ENCODE measurements around the gene POU2F1. TPM values are rescaled to one million over a fixed set of nuclear protein-coding genes. Genes with fewer than 3 reads are reported as not detected.

The POU2F1 gene
- total RNA-seq, 2 donors from 2014 or later: 6.2 to 13.5 TPM

DNA sequence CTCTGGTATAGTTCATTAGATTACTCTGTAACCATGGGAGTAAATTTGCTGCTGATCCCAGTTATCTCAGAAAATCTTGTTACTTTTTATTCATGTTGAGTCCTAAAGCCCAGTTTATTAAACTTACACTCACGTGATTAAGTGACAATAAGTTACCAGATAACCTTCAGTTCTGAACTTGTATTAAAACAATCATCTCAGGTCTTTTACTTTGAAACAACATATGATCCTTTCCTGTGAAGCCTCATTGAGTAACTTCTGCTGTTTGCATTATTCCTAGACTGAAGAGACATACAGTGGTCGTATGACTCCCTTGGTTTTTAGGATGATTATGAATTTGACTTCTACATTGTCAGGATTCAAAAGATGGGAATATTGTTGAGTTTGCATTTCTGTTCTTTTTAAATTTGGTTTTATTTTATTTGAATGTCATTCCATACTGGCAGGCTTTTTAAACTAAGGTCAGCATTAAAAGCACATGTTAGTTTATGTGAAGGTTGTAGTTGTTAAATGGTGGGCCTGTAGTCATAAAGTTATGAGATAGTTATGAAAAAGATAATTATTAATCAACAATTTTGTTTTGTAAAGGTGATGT lies 179.8 kb downstream of the POU2F1 start:
- WGBS, 2 donors: 57 to 64% methylated on average over 2 of the region's 2 CpGs
- DNase-seq: no peak
- intact Hi-C loops (cut with DNase I): no loop called here

DNA sequence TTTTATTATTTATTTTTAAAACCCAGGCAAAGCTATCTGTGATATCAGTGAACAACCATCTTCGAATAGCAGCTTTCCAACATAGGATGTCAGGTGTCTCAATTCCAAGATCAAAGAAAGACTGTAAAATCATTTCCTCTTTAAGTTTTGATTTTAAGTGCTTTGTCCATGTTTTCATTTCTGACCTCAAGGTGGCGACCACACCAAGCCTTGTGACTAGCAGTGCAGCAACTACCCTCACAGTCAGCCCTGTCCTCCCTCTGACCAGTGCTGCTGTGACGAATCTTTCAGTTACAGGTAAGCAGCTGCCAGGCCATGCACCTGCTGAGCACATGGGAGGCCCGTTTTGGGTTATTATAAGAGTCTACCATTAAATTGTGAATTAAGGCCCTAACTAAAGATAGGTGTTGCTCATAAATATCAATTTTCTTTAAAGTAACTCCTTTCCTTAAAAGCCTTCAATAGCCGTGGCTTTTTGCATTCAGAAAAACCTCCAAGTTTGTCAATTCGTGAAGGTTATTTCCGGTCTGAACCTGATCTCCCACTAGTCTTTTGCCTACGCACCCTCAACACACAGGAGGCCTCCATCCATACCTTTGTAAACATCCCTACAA lies 180.7 kb downstream of the POU2F1 start:
- Histone ChIP-seq H3K4me3 (no peak overlapping the region), H3K27ac (no peak overlapping the region), H3K27me3 (no peaks in the 10 kb centered on the region), H3K4me1 (no peaks in the 10 kb centered on the region), H3K36me3 (replicated peaks in 1 of 2; ENCODE audit: insufficient read depth in 1 of 2, low read depth in 2 of 2) (peaks cover 0 to 6% of the 10 kb centered on the region in 2 donors), H3K9me3 (no peaks in the 10 kb centered on the region)
- ATAC-seq (peak; percentile 79), DNase-seq (peak; percentile 60 to 84 (median 76))
- WGBS, 2 donors: 36 to 38% methylated on average over 8 of the region's 8 CpGs
- no peak for TF ChIP-seq POLR2A (IDR thresholded peaks at IDR 0.05)
- TF ChIP-seq, protein P1, sequence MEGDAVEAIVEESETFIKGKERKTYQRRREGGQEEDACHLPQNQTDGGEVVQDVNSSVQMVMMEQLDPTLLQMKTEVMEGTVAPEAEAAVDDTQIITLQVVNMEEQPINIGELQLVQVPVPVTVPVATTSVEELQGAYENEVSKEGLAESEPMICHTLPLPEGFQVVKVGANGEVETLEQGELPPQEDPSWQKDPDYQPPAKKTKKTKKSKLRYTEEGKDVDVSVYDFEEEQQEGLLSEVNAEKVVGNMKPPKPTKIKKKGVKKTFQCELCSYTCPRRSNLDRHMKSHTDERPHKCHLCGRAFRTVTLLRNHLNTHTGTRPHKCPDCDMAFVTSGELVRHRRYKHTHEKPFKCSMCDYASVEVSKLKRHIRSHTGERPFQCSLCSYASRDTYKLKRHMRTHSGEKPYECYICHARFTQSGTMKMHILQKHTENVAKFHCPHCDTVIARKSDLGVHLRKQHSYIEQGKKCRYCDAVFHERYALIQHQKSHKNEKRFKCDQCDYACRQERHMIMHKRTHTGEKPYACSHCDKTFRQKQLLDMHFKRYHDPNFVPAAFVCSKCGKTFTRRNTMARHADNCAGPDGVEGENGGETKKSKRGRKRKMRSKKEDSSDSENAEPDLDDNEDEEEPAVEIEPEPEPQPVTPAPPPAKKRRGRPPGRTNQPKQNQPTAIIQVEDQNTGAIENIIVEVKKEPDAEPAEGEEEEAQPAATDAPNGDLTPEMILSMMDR (IDR thresholded peaks at IDR 0.05): peak; percentile 46 to 85 (median 67)
- intact Hi-C loops (cut with DNase I): no loop called here

More for the DNA sequence above, 179.8 kb downstream of the POU2F1 start:
- Histone ChIP-seq H3K9me3 (no peaks in the 10 kb centered on the region), H3K4me3 (no peak overlapping the region), H3K36me3 (replicated peaks in 1 of 2; ENCODE audit: insufficient read depth in 1 of 2, low read depth in 2 of 2) (peaks cover 0 to 6% of the 10 kb centered on the region in 2 donors), H3K4me1 (no peaks in the 10 kb centered on the region), H3K27ac (no peak overlapping the region), H3K27me3 (no peaks in the 10 kb centered on the region)
- TF ChIP-seq POLR2A (IDR thresholded peaks at IDR 0.05): no peak
- TF ChIP-seq, protein P1 (IDR thresholded peaks at IDR 0.05): no peak
- ATAC-seq: no peak

DNA sequence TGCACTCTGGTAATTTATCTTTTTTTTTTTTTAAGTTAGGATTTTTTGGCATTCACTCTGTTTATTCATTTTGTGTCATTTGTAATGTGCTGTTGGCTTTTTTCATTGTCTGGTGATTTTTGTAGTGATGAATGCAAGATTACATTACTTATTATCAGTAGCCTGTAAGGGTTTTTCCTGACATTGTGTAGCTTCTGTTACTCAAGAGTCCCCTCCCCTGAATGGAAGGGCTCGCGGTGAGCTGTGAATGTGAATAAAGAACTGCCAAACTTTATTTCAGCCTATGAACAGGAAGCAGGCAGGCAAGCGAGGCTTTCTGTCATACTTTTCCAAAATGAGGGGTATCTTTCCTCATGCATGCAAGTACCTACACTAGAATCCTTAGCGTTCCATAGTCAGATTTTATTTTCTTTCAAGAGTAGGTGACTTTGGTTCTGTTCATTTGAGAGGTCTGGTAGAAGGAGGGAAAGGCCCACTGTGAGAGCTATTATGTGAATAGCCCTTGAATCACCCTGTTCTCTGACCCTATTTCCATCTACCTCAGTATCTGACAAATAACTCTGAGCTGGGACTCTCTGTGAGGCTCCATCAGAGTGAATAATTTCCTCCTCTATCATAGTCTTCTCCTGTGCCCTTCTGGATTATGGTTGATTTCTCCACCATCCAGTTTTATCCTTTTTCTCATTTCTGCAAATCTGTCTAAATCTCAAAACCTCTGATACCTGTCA lies 183.6 kb downstream of the POU2F1 start:
- Histone ChIP-seq H3K4me1 (no peaks in the 10 kb centered on the region), H3K36me3 (replicated peaks in 1 of 2; ENCODE audit: insufficient read depth in 1 of 2, low read depth in 2 of 2) (no peaks in the 10 kb centered on the region), H3K4me3 (no peak overlapping the region), H3K27me3 (no peaks in the 10 kb centered on the region), H3K9me3 (no peaks in the 10 kb centered on the region), H3K27ac (no peak overlapping the region)
- no peak for ATAC-seq
- TF ChIP-seq, protein P1 (IDR thresholded peaks at IDR 0.05): no peak
- no peak for TF ChIP-seq POLR2A (IDR thresholded peaks at IDR 0.05)
- DNase-seq: no peak
- intact Hi-C loops (cut with DNase I): no loop called here
- WGBS, 2 donors: 70 to 76% methylated on average over 4 of the region's 4 CpGs

DNA sequence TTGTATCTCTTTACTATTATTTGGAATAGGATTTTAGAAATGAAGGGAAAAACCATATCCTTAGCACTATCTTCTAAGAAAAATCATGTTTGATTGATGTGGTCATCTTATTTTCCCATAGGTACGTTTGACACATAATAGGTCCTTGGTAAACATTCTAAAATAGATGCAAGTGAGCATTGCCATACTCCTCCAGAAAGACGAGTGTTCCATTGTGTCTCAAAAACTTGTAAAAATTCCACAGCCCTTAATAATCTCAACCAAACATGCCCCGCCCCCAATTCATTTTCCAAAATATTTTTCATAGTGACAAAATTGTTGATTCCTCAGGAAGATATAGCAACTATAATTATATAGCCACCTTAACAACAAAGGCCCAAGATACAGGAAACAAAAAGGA lies 184.2 kb downstream of the POU2F1 start:
- Histone ChIP-seq H3K36me3 (replicated peaks in 1 of 2; ENCODE audit: insufficient read depth in 1 of 2, low read depth in 2 of 2) (no peaks in the 10 kb centered on the region), H3K27me3 (no peaks in the 10 kb centered on the region), H3K4me3 (no peak overlapping the region), H3K9me3 (no peaks in the 10 kb centered on the region), H3K27ac (no peak overlapping the region), H3K4me1 (no peaks in the 10 kb centered on the region)
- DNase-seq (no peak), ATAC-seq (no peak)
- WGBS, 2 donors: 81 to 91% methylated on average over 3 of the region's 3 CpGs
- TF ChIP-seq POLR2A (IDR thresholded peaks at IDR 0.05): no peak
- TF ChIP-seq, protein P1 (IDR thresholded peaks at IDR 0.05): no peak
- intact Hi-C loops (cut with DNase I): no loop called here

Data from body of pancreas (tissue), 4 donors.